A673 (cell line): Measurements from ENCODE around the gene ZNF514. TPM values are rescaled to one million over a fixed set of nuclear protein-coding genes. Genes with fewer than 3 reads are reported as not detected.

Experiments
- BruUV-seq: library from RNA; stranded (reverse); fragments of 400-500 nt; replicated peaks from 2 replicates; lab custom pipeline; 2021; lab: Mats Ljungman, UMichigan
- CTCF ChIA-PET: fragments of 300-600 bp; sonication (Branson Sonifier 250); formaldehyde crosslinking; loops from one replicate; lab custom pipeline; 2022; ENCODE audit warnings: antibody characterized with exemption; lab: Charles Lee
- POLR2A ChIA-PET: fragments of 300-600 bp; sonication (Branson Sonifier 250); formaldehyde crosslinking; loops from one replicate; lab custom pipeline; 2022; ENCODE audit warnings: antibody characterized with exemption; ENCODE audit not compliant: low non-redundant PET; lab: Charles Lee
- DNase-seq: peaks from one replicate; pipeline ENCODE4 v3.0.0-alpha.2; 2015; ENCODE audit warnings: low spot score
- H3K27ac ChIP-seq: fragments of 200-600 bp; sonication (generic); 2 replicates; pipeline ENCODE4 v1.5.1; 2016; ENCODE audit warnings: mixed run types, low read depth, mild to moderate bottlenecking, mixed read lengths, antibody characterized with exemption, low read length; ENCODE audit not compliant: poor library complexity, severe bottlenecking
- H3K27me3 ChIP-seq: fragments of 200-600 bp; sonication (generic); replicated peaks from 2 replicates; pipeline ENCODE4 v1.6.1; 2017; ENCODE audit warnings: mixed run types, low read depth, mild to moderate bottlenecking, mixed read lengths, antibody characterized with exemption, low read length; ENCODE audit not compliant: insufficient read depth, poor library complexity
- H3K36me3 ChIP-seq: fragments of 200-600 bp; sonication (generic); 2 replicates; pipeline ENCODE4 v1.6.1; 2016; ENCODE audit warnings: mixed run types, mild to moderate bottlenecking, mixed read lengths, antibody characterized with exemption, low read length; ENCODE audit not compliant: insufficient read depth, poor library complexity, severe bottlenecking
- H3K4me1 ChIP-seq: fragments of 200-600 bp; sonication (generic); 2 replicates; pipeline ENCODE4 v1.6.1; 2017; ENCODE audit warnings: mixed run types, mild to moderate bottlenecking, mixed read lengths, antibody characterized with exemption, low read length; ENCODE audit not compliant: insufficient read depth, poor library complexity, severe bottlenecking
- H3K4me3 ChIP-seq: fragments of 200-600 bp; sonication (generic); 2 replicates; pipeline ENCODE4 v1.5.1; 2016; ENCODE audit warnings: low read depth, mixed run types, mild to moderate bottlenecking, mixed read lengths, low read length; ENCODE audit not compliant: poor library complexity, severe bottlenecking
- H3K9me3 ChIP-seq: fragments of 200-600 bp; sonication (generic); 2 replicates; pipeline ENCODE4 v1.6.1; 2016; ENCODE audit warnings: mixed run types, low read depth, mild to moderate bottlenecking, mixed read lengths, antibody characterized with exemption, low read length; ENCODE audit not compliant: poor library complexity, severe bottlenecking
- CTCF ChIP-seq: fragments of 300-800, 200-600 bp; sonication (generic); conservative IDR thresholded peaks from 2 replicates; pipeline ENCODE4 v1.5.1; 2017; ENCODE audit warnings: low read depth, mild to moderate bottlenecking, antibody characterized with exemption, low read length, moderate library complexity, mixed read lengths
- EZH2 ChIP-seq: fragments of 200-600 bp; sonication (generic); IDR thresholded peaks from 2 replicates; pipeline ENCODE4 v1.6.1; 2017; ENCODE audit warnings: borderline replicate concordance, low read depth, mild to moderate bottlenecking, mixed read lengths, antibody characterized with exemption, low read length; ENCODE audit not compliant: poor library complexity, severe bottlenecking
- intact Hi-C: fragments of 100-400 bp; cut with micrococcal nuclease; formaldehyde crosslinking; loops from one replicate; pipeline ENCODE4 v1.10.0; 2022; ENCODE audit not compliant: unreplicated experiment
- total RNA-seq: library from RNA; stranded (reverse); gene quantifications from 2 replicates; pipeline ENCODE4 v1.2.3, GENCODE V29; 2021

The ZNF514 gene
- total RNA-seq, 1 experiment from 2014 or later: 14.4 TPM

GRCh38 chr2:95122197-95122551 is 37.5 kb downstream of the ZNF514 start:
- no peak for DNase-seq
- no peaks in the 10 kb centered on the region for H3K4me1 ChIP-seq
- ChIA-PET CTCF (no interaction called here), POLR2A (no interaction called here)
- no peak for TF ChIP-seq EZH2
- H3K4me3 ChIP-seq: peak overlapping the region; percentile 95
- intact Hi-C loops: no loop called here
- H3K27ac ChIP-seq: peak overlapping the region; percentile 99
- no peaks in the 10 kb centered on the region for H3K9me3 ChIP-seq
- peaks cover 6% of the 10 kb centered on the region for H3K36me3 ChIP-seq
- no TSS peak for BruUV-seq
- H3K27me3 ChIP-seq: no peaks in the 10 kb centered on the region

- ChIA-PET CTCF (no interaction called here), POLR2A (no interaction called here)
- peak within 1 kb of the TSS; percentile 95 for H3K4me3 ChIP-seq
- BruUV-seq: no TSS peak
- H3K27me3 ChIP-seq: no peaks in the 10 kb centered on the region
- TF ChIP-seq CTCF (peak; percentile 29; the same call in 1 of the 2 replicates), EZH2 (no peak)
- H3K4me1 ChIP-seq: no peaks in the 10 kb centered on the region
- peak; percentile 85 for DNase-seq
- H3K27ac ChIP-seq: peak within 1 kb of the TSS; percentile 99
- peaks cover 9% of the 10 kb centered on the region for H3K36me3 ChIP-seq
- intact Hi-C loops: no loop called here
- H3K9me3 ChIP-seq: no peaks in the 10 kb centered on the region
These were observed 38.0 kb downstream of the ZNF514 start, which contains the start of gene MRPS5 for GRCh38 chr2:95121407-95122196. MRPS5 (minus strand) TSS chr2:95121808; CDS start chr2:95121791, 17 bp downstream.

- Histone ChIP-seq H3K4me1 (no peaks in the 10 kb centered on the region), H3K27me3 (no peaks in the 10 kb centered on the region), H3K9me3 (no peaks in the 10 kb centered on the region), H3K27ac (peak overlapping the region; percentile 99), H3K4me3 (peak overlapping the region; percentile 95), H3K36me3 (peaks cover 13% of the 10 kb centered on the region)
- no TSS peak for BruUV-seq
- TF ChIP-seq EZH2 (no peak), CTCF (no peak)
- POLR2A ChIA-PET: no interaction called here
- DNase-seq: no peak
- intact Hi-C loops: no loop called here
- CTCF ChIA-PET: no interaction called here
These were observed 38.6 kb downstream of the ZNF514 start for GRCh38 chr2:95121093-95121406.
